ENCODE data around the gene FIGN. TPM values are rescaled to one million over a fixed set of nuclear protein-coding genes. Genes with fewer than 3 reads are reported as not detected.

FIGN gene
- total and polyA plus RNA-seq, 2 donors (not counting 1 experiment from before 2014, with no cell fraction given) = 1.5 to 1.6 TPM

GRCh38 chr2:163717515-163717914 is 18.3 kb downstream of the FIGN start:
- no peaks in the 10 kb centered on the region for H4K20me1 ChIP-seq (ENCODE audit: control insufficient read depth, extremely low read depth, insufficient read depth, low read length)
- H3K79me2 ChIP-seq (ENCODE audit: control insufficient read depth, insufficient read depth, low read length) = no peaks in the 10 kb centered on the region
- no peak for DNase-seq (ENCODE audit: low read depth in 2 of 2)
- no peak overlapping the region for H3K4me2 ChIP-seq (ENCODE audit: extremely low read depth, insufficient read depth, low read length)
- no peak overlapping the region for H3K4me3 ChIP-seq (replicated peaks in 1 of 4; ENCODE audit: control extremely low read depth in 1 of 4, insufficient read depth in 1 of 4, low read depth in 3 of 4, low read length in 4 of 4)
- H3K36me3 ChIP-seq (ENCODE audit: control insufficient read depth, insufficient read depth, low read length) = no peaks in the 10 kb centered on the region
- no peaks in the 10 kb centered on the region for H3K27me3 ChIP-seq (ENCODE audit: control insufficient read depth, insufficient read depth, low read length)
- H3K9ac ChIP-seq (ENCODE audit: insufficient read depth, low read length) = no peak overlapping the region
- no peak for TF ChIP-seq EZH2 (IDR thresholded peaks at IDR 0.05; ENCODE audit: low read length, missing control alignments)
- TF ChIP-seq, protein P1, sequence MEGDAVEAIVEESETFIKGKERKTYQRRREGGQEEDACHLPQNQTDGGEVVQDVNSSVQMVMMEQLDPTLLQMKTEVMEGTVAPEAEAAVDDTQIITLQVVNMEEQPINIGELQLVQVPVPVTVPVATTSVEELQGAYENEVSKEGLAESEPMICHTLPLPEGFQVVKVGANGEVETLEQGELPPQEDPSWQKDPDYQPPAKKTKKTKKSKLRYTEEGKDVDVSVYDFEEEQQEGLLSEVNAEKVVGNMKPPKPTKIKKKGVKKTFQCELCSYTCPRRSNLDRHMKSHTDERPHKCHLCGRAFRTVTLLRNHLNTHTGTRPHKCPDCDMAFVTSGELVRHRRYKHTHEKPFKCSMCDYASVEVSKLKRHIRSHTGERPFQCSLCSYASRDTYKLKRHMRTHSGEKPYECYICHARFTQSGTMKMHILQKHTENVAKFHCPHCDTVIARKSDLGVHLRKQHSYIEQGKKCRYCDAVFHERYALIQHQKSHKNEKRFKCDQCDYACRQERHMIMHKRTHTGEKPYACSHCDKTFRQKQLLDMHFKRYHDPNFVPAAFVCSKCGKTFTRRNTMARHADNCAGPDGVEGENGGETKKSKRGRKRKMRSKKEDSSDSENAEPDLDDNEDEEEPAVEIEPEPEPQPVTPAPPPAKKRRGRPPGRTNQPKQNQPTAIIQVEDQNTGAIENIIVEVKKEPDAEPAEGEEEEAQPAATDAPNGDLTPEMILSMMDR (conservative IDR thresholded peaks at IDR 0.05 in 1 of 2, IDR thresholded peaks at IDR 0.05 in 1 of 2; ENCODE audit: low read depth in 1 of 2, low read length in 2 of 2) = no peak
- no peak overlapping the region for H3K27ac ChIP-seq (ENCODE audit: insufficient read depth, low read length)
- H2AFZ ChIP-seq (ENCODE audit: low read length) = no peak overlapping the region
- H3K9me3 ChIP-seq (ENCODE audit: control insufficient read depth, insufficient read depth, low read depth, low read length) = no peaks in the 10 kb centered on the region
- H3K4me1 ChIP-seq (ENCODE audit: control insufficient read depth, extremely low read depth, insufficient read depth, low read length) = no peaks in the 10 kb centered on the region

DNA sequence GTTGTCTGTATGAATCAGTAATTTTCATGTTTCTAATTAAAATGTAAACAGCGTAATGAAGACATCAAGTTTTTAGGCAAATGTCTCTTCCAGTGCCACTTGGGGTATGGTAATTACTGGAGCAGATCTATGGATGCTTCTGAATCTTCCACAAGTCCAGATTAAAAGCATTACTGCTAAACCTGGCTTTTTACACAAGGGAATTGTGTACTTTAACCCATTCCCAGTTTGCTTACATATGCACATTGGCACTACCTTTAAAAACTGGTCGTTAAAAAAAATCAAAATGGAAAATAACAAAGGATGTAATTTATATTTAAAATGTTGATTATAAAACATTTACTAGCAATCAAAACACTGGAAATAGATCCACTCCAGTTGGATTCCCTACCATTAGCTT is 19.7 kb downstream of the FIGN start:
- no peaks in the 10 kb centered on the region for H3K27me3 ChIP-seq (ENCODE audit: control insufficient read depth, insufficient read depth, low read length)
- DNase-seq (ENCODE audit: low read depth in 2 of 2) = no peak
- TF ChIP-seq, protein P1 (conservative IDR thresholded peaks at IDR 0.05 in 1 of 2, IDR thresholded peaks at IDR 0.05 in 1 of 2; ENCODE audit: low read depth in 1 of 2, low read length in 2 of 2) = no peak
- TF ChIP-seq EZH2 (IDR thresholded peaks at IDR 0.05; ENCODE audit: low read length, missing control alignments) = no peak
- H3K79me2 ChIP-seq (ENCODE audit: control insufficient read depth, insufficient read depth, low read length) = no peaks in the 10 kb centered on the region
- no peaks in the 10 kb centered on the region for H4K20me1 ChIP-seq (ENCODE audit: control insufficient read depth, extremely low read depth, insufficient read depth, low read length)
- no peaks in the 10 kb centered on the region for H3K4me1 ChIP-seq (ENCODE audit: control insufficient read depth, extremely low read depth, insufficient read depth, low read length)
- no peak overlapping the region for H3K9ac ChIP-seq (ENCODE audit: insufficient read depth, low read length)
- no peaks in the 10 kb centered on the region for H3K36me3 ChIP-seq (ENCODE audit: control insufficient read depth, insufficient read depth, low read length)
- no peaks in the 10 kb centered on the region for H3K9me3 ChIP-seq (ENCODE audit: control insufficient read depth, insufficient read depth, low read depth, low read length)
- H2AFZ ChIP-seq (ENCODE audit: low read length) = no peak overlapping the region
- H3K4me2 ChIP-seq (ENCODE audit: extremely low read depth, insufficient read depth, low read length) = no peak overlapping the region
- H3K4me3 ChIP-seq (replicated peaks in 1 of 4; ENCODE audit: control extremely low read depth in 1 of 4, insufficient read depth in 1 of 4, low read depth in 3 of 4, low read length in 4 of 4) = no peak overlapping the region
- no peak overlapping the region for H3K27ac ChIP-seq (ENCODE audit: insufficient read depth, low read length)

- Histone ChIP-seq H2AFZ (ENCODE audit: low read length) (no peak overlapping the region), H3K79me2 (ENCODE audit: control insufficient read depth, insufficient read depth, low read length) (no peaks in the 10 kb centered on the region), H3K4me1 (ENCODE audit: control insufficient read depth, extremely low read depth, insufficient read depth, low read length) (no peaks in the 10 kb centered on the region), H3K9ac (ENCODE audit: insufficient read depth, low read length) (no peak overlapping the region), H3K27ac (ENCODE audit: insufficient read depth, low read length) (no peak overlapping the region), H4K20me1 (ENCODE audit: control insufficient read depth, extremely low read depth, insufficient read depth, low read length) (no peaks in the 10 kb centered on the region), H3K4me3 (replicated peaks in 1 of 4; ENCODE audit: control extremely low read depth in 1 of 4, insufficient read depth in 1 of 4, low read depth in 3 of 4, low read length in 4 of 4) (no peak overlapping the region), H3K4me2 (ENCODE audit: extremely low read depth, insufficient read depth, low read length) (no peak overlapping the region), H3K27me3 (ENCODE audit: control insufficient read depth, insufficient read depth, low read length) (no peaks in the 10 kb centered on the region), H3K9me3 (ENCODE audit: control insufficient read depth, insufficient read depth, low read depth, low read length) (no peaks in the 10 kb centered on the region), H3K36me3 (ENCODE audit: control insufficient read depth, insufficient read depth, low read length) (no peaks in the 10 kb centered on the region)
- TF ChIP-seq EZH2 (IDR thresholded peaks at IDR 0.05; ENCODE audit: low read length, missing control alignments) = no peak
- TF ChIP-seq, protein P1 (conservative IDR thresholded peaks at IDR 0.05 in 1 of 2, IDR thresholded peaks at IDR 0.05 in 1 of 2; ENCODE audit: low read depth in 1 of 2, low read length in 2 of 2) = no peak
- no peak for DNase-seq (ENCODE audit: low read depth in 2 of 2)
Observed at GRCh38 chr2:163715668-163716067, 20.1 kb downstream of the FIGN start.

All from fibroblast of lung (primary cell).